NCI-H2107 (cell line): ENCODE results near the gene TUSC2.
A peak's percentile ranks its signal among the peaks of the same experiment; 100 is the strongest.
"Not testable (repeated sequence)": the region's sequence is repeated elsewhere in the genome, so short reads cannot be mapped to it uniquely, and the experiment has no call there.

ENCODE experiments used
- DNase-seq: peaks from one replicate; lab custom pipeline; 2025; lab: John Stamatoyannopoulos, UW

The TUSC2 gene

DNA sequence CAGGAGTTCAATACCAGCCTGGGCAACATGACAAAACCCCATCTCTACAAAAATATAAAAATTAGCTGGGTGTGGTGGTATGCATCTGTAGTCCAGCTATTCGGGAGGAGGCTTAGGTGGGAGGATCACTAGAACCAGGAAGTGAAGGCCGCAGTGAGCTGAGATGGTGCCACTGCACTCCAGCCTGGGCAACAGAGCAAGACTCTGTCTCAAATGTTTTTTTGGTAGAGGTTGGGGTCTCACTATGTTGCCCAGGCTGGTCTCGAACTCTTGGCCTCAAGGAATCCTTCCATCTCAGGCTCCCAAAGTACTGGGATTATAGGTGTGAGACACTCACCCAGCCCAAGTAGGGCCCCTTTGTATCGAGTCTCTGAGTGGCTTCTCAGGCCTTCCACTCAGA is 33.9 kb downstream of the TUSC2 start:
- no peak for DNase-seq

- DNase-seq: no peak
These were observed 34.8 kb downstream of the TUSC2 start for GRCh38 chr3:50293079-50293801.

DNA sequence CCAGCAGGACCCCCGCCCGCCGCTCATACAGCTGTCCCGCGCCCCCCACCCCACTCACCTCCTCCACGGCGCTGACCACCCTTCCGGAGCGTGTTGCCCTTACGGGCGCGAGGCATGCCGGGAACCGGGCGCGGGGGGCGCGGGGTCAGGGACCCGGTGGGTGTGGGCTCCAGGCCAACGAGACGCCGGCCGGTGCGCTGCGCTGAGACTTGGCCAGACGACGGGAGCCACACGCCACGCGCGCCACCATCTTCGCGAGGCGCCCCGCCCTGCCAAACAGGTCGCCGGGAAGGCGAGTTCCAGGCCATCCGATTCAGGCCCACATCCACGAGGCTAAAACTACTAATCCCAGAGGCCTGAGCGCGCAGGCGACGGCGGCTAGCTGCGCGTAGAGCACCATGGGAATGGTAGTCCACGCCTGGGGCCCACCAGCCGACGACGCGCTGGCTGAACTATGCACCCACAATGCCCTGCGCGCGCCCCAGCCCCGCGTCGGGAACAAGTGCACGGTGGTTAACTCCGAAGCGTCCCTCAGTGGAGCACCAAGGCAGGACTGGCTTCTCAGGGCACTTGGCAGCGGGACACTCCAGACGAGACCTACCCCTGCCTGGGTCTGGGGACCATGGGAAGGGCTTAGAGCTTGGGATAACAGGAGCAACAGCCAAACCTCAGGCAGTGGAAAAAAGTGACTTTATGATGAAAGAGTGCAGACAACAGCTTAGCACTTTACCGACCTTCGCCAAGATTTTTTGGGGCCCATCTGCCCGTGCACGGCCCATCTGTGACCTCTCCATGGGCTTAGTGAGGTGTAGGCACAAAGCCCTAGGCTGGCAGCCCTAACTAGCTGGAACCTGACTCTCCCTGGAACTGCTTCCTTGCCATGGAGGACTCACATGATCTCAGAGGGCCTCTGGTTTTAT is 35.6 kb downstream of the TUSC2 start, which contains the start of gene IFRD2:
TSS of gene IFRD2 (minus strand) at position 271 of the 920 bp plus-strand sequence. CDS start at position 116, 155 bp downstream.
- peak; percentile 85 for DNase-seq

GRCh38 chr3:50290161-50290641 is 37.8 kb downstream of the TUSC2 start:
- DNase-seq: no peak

- no peak for DNase-seq
These were observed 38.9 kb downstream of the TUSC2 start for GRCh38 chr3:50289130-50289529.

DNA sequence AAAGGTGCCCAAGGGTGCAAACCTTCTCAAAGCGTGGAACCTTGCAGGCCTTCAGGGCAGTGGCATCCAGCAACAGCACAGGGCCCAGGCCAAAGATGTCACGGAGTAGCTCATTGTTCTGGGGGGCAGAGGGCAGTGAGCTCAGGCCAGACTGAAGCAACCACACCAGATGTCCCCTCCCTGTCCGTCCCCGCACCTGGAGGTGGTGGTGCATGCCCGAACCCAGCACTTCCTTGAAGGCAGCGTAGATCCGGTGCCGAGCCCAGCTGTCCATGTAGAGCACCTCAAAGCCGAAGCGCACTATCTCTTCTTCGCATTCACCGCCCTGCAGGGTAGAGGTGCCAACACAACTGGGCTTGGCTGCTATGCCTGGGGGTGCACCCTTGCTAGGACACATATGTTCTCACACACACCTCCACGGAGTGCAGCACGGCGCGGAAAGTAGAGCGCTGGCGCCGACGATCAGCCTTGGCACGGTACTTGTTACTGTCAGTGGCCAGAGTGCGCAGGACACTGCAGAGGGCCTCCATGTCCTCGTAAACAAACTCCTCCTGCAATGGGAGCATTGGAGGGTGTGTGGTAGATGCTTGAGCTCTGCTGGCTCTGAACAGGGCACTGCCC is 39.5 kb downstream of the TUSC2 start:
- no peak for DNase-seq

DNA sequence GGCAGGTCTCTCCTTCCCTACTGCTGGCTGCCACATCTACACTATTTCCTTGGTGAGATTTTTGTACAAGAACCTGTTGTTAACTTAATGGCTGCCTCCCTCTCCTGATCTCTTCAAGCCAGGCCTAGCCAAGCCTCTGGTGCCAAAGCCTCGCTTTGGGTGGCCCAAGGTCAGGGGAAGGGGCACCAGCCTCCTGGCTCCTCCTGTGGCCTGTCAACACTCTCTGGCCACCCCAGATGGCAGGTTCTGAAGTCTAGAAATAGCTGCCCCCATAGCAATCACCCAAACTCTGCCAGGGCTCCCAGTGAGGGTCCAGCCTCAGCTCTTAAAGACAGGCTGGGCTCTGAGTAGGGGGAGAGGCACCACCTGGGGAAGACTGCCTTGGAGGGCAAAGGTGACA is 40.8 kb downstream of the TUSC2 start:
- DNase-seq: no peak

- no peak for DNase-seq
These were observed 41.4 kb downstream of the TUSC2 start for GRCh38 chr3:50286322-50287227.

DNA sequence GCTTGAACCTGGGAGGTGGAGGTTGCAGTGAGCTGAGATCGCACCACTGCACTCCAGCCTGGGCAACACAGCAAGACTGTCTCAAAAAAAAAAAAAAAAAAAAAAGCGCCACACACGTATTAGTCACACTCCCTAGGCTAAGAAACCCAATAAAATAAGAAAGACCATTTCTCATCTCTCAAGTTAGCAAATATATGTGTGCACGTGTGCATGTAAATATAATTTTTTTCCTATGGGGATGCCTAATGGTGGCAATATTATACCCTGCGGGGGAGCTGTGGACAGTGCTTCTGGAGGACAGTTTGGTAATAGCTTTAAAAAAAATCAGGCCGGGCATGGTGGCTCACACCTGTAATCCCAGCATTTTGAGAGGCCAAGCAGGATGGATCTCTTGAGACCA is 43.9 kb downstream of the TUSC2 start:
- not testable (repeated sequence) for DNase-seq

GRCh38 chr3:50279255-50280016 is 48.6 kb downstream of the TUSC2 start:
- no peak for DNase-seq

DNA sequence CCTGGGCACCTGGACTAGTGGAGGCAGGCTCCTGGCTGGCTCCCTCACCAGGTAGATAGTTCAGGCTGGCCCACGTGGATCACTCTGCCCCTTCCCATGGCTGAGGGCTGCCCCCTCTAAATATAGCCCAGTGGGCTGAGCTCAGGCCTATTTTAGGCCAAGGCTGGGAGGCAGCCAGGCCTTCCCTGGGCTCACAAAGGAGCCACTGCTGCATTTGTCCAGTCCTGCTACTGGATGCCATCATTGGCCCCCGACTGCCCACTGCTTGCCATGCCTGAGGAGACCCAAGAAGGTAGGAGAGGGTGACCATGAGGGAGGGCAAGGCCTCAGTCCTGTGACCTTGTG is 49.2 kb downstream of the TUSC2 start, which contains the start of gene LSMEM2:
TSS of gene LSMEM2 (plus strand) at position 208 of the 345 bp plus-strand sequence. CDS start at position 235, 27 bp downstream.
- no peak for DNase-seq

GRCh38 chr3:50278123-50278879 is 49.7 kb downstream of the TUSC2 start:
- DNase-seq: no peak

DNA sequence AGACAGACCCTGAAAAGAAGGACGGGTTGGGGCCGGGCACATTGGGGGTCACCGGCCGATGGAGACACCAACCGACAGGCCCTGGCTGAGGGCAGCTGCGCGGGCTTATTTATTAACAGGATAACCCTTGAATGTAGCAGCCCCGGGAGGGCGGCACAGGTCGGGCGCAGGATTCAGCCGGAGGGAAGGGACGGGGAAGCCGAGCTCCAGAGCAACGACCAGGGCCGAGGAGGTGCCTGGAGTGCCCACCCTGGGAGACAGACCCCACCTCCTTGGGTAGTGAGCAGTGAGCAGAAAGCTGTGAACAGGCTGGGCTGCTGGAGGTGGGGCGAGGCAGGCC is 51.3 kb downstream of the TUSC2 start:
- DNase-seq: no peak

- DNase-seq: no peak
These were observed 51.8 kb downstream of the TUSC2 start for GRCh38 chr3:50275996-50276761.

GRCh38 chr3:50275141-50275995 is 52.7 kb downstream of the TUSC2 start:
- no peak for DNase-seq
